ES-I3 (cell line): ENCODE results near the gene TYRO3.

ENCODE experiments used
- H3K36me3 ChIP-seq: 2 replicates; pipeline ENCODE4 v1.6.1; 2013; ENCODE audit warnings: mild to moderate bottlenecking, low read length, control low read depth, moderate library complexity; ENCODE audit not compliant: insufficient read depth
- H3K4me1 ChIP-seq: 2 replicates; pipeline ENCODE4 v1.6.1; 2013; ENCODE audit warnings: mild to moderate bottlenecking, control low read depth, low read length; ENCODE audit not compliant: insufficient read depth
- H3K9ac ChIP-seq: 2 replicates; pipeline ENCODE4 v1.6.1; 2013; ENCODE audit warnings: low read depth, mild to moderate bottlenecking, low read length, moderate library complexity
- H3K9me3 ChIP-seq: 2 replicates; pipeline ENCODE4 v1.6.1; 2013; ENCODE audit warnings: mild to moderate bottlenecking, low read length, moderate library complexity; ENCODE audit not compliant: control insufficient read depth, insufficient read depth

The TYRO3 gene

DNA sequence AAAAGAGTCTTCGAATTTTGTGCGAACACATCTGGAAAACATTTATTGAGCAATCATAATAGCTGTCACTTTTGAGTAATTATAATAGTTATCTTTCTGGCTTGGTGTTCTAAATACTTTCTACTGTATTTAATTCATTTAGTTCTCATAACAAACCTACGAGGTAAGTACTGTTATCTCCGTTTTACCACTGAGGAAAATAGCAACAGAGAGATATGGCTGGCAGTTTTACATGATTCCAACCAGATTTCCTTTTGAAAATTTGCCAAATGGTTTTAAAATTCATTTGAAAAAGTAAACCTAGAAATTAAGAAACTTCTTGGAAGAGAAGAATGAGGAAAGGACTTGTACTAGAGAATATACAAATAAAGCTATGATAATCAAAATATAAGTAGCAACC, 63.9 kb downstream of the TYRO3 start:
- Histone ChIP-seq H3K36me3 (no peaks in the 10 kb centered on the region), H3K4me1 (no peaks in the 10 kb centered on the region), H3K9me3 (no peaks in the 10 kb centered on the region; the same call in none of the 2 replicates), H3K9ac (no peak overlapping the region)

DNA sequence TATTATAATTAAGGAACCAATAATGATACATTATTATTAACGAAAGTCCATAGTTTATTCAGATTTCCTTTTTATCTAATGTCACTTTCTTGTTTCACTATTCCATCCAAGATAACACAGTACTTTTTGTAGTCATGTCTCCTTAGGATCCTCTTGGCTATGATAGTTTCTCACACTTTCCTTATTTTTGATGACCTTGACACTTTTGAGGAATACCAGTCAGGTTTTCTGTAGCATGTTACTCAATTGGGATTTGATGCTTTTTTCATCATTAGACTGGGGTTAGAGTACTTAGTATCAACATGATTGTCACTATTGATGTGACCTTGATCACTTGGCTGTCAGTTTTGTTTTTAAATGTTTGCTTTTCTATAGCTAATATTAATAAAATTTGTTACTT, 68.2 kb downstream of the TYRO3 start:
- Histone ChIP-seq H3K36me3 (no peaks in the 10 kb centered on the region), H3K4me1 (peaks cover 11% of the 10 kb centered on the region), H3K9me3 (no peaks in the 10 kb centered on the region), H3K9ac (no peak overlapping the region)

DNA sequence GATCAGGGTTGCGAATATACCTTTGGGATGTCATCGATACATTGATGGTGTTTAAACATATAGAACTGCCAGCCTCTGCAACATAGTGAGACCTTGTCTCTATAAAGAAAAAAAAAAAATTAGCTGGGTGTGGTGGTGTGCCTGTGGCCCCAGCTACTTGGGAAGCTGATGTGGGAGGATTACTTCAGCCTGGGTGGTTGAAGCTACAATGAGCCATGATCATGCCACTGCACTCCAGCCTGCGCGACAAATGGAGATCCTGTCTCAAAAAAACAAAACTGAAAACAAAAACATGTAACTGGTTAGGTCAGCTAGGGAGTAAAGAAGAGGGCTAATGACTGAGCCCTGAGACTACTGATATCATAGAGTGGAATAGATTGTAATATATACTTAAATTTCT, 70.5 kb downstream of the TYRO3 start:
- Histone ChIP-seq H3K36me3 (no peaks in the 10 kb centered on the region), H3K9ac (no peak overlapping the region), H3K4me1 (peaks cover 21% of the 10 kb centered on the region), H3K9me3 (no peaks in the 10 kb centered on the region)

DNA sequence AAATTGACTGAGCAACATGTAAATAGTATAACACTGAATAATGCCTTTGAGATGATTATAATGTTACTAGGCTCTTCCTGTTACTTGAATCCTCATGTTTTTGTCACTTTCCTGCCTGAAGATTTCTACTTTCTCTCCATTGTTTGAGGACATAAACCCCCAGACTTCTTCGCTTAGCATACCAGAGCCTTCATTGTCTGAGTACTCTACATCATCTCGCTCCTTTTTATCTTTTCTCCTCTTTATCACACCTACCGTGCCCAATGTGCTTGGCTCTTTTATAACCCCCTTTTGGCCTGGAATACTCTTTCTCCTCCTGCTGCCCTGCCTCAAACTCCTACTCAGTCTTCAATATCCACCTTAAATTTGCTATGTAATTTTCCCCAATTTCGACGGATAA, 70.9 kb downstream of the TYRO3 start:
- H3K36me3 ChIP-seq, result no peaks in the 10 kb centered on the region
- no peaks in the 10 kb centered on the region for H3K9me3 ChIP-seq
- no peak overlapping the region for H3K9ac ChIP-seq
- peaks cover 23% of the 10 kb centered on the region for H3K4me1 ChIP-seq

DNA sequence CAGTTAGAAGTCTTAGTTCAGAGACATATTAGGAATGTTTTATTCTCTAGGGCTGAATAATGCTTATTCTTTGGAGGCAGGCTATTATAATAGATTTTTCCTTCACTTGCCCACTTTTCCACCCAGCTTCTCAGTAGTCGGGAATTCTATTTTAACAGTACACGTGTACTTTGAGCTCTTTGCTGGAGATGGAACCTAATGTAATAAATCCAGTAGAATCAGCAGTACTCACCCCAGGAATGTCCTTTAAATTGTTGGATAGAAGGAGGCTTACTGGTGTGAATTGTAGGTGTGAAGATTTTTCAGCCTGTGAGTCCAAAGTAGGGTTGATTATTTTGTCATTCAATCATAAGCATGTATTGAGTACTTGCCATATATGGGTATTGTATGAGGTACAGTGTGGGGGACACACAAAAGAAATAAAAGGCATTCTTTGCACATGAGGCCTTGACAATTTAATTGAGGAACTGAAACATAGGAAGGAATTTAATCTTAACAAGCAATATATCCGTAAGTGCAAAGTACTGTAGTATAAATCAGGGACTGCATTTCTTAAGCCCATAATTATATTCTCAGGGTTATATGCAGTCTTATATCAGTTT, 71.7 kb downstream of the TYRO3 start:
- H3K36me3 ChIP-seq, result no peaks in the 10 kb centered on the region
- H3K9ac ChIP-seq, result no peak overlapping the region
- no peaks in the 10 kb centered on the region for H3K9me3 ChIP-seq
- H3K4me1 ChIP-seq, result peaks cover 23% of the 10 kb centered on the region

DNA sequence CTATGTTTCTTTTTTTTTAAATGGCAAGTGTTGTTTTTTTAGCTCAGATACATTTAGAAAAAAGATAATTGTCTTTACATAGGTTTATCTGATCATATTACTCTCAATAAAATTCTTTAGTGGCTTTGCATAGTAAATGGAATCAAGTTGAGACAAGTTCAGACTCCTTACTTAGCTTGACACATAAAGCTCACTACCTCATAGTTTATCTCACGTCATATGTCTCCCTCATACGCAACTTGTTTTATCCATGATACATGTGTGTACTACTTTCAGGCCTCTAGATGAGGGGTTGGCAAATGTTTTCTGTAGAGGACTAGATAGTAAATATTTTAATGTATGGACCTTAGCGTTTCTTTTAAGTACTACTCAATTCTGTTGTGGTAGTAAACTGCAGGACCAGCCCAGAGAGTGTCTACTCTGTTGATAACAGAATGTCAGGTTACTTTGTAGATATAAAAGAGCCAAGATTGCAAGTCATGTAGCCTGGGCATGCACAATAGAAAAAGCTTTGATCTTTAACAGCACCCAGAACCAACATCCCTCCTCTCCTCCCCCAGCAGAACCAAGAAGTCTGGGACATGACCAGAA, 73.0 kb downstream of the TYRO3 start:
- Histone ChIP-seq H3K4me1 (peaks cover 23% of the 10 kb centered on the region), H3K9ac (no peak overlapping the region), H3K9me3 (no peaks in the 10 kb centered on the region), H3K36me3 (no peaks in the 10 kb centered on the region)
